HuH-7.5 (cell line): Measurements from ENCODE around the gene ATP1A4.

Experiments used
- DNase-seq: peaks from one replicate; pipeline ENCODE4 v3.0.0; 2011; ENCODE audit warnings: low spot score

ATP1A4 gene

GRCh38 chr1:160177231-160177630 lies 25.8 kb downstream of the ATP1A4 start:
- no peak for DNase-seq

GRCh38 chr1:160177667-160178066 lies 26.3 kb downstream of the ATP1A4 start:
- DNase-seq = no peak

GRCh38 chr1:160178731-160179130 lies 27.3 kb downstream of the ATP1A4 start:
- no peak for DNase-seq

DNA sequence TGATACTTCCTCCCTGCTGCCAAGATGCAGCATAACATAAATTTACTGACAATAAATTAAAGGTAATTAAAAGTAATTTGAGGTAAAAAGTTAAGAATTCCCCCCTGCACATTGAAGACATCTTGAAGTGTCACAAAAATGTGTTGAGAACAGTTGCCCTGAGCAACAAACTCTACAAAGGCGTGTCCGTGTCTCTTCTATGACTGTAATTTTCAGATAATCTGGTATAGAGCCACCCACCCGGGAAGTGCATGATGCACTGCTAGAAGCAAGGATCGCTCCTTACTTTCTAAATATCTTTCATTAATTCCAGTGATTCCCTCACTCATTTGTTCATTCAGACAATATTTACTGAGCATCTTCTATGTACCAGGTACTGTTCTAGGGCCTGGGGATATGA lies 27.9 kb downstream of the ATP1A4 start:
- DNase-seq = no peak

DNA sequence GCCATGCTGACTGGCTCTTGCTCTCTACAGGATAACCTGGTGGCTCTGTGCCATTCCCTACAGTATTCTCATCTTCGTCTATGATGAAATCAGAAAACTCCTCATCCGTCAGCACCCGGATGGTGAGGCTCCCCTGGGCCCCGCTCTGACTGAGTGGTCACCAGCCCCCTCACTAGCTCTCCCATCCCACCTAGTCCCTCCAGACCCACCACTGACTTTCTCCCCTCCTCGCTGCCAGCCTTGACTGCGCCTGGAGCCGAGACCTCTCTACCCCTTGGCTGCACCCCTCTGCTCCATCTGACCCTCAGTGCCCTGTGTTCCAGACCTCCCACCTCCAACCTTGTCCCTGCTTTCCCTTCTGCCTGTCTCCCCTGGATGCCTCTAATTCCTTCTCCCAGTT lies 34.8 kb downstream of the ATP1A4 start:
- no peak for DNase-seq

DNA sequence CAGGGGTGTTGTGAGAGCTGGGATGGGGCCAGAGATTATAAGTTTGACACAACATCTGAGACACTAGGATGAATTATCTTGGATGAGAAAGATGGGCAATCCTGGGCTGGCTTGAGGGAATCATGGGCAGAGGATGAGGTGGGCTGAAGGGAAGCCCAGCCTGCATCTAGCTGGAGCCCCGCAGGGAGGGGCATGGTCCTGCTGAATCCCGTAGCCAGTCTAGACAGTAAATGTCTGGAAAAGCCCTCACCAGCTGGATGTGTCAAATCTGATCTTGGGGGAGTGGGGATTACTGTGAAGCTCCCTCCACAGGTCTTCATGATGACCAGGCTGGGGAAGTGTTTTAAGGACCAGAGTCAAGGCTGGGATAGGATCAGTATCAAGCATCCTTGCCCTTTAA lies 35.3 kb downstream of the ATP1A4 start:
- no peak for DNase-seq

GRCh38 chr1:160187407-160187806 lies 36.0 kb downstream of the ATP1A4 start:
- DNase-seq = no peak

- DNase-seq = no peak
Observed at GRCh38 chr1:160188341-160188740, 36.9 kb downstream of the ATP1A4 start.

- DNase-seq = no peak
Observed at GRCh38 chr1:160189649-160190625, 38.5 kb downstream of the ATP1A4 start, which contains the start of gene CASQ1. Gene CASQ1 (plus strand): TSS chr1:160190575. CDS start chr1:160190752, 177 bp downstream.

- no peak for DNase-seq
Observed at GRCh38 chr1:160191756-160192155, 40.4 kb downstream of the ATP1A4 start.

DNA sequence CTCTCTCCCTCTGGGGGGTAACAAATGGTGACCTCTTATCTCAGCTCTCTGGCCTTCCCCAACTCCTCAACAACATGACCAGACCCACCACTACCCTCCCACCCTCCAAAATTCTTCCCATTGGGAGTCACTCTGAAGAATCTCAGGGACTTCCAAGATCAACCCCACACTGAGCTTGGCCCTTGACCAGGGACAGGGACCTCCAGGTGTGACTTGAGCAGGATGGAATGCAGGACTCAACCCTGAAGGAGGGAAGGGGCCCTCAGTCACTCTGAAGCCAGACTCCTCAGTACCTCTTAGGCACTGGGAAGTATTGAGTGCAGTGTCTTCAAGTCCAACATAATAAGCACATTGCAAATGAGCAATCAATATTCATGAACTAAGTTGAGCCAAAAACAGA lies 40.8 kb downstream of the ATP1A4 start:
- DNase-seq = no peak

DNA sequence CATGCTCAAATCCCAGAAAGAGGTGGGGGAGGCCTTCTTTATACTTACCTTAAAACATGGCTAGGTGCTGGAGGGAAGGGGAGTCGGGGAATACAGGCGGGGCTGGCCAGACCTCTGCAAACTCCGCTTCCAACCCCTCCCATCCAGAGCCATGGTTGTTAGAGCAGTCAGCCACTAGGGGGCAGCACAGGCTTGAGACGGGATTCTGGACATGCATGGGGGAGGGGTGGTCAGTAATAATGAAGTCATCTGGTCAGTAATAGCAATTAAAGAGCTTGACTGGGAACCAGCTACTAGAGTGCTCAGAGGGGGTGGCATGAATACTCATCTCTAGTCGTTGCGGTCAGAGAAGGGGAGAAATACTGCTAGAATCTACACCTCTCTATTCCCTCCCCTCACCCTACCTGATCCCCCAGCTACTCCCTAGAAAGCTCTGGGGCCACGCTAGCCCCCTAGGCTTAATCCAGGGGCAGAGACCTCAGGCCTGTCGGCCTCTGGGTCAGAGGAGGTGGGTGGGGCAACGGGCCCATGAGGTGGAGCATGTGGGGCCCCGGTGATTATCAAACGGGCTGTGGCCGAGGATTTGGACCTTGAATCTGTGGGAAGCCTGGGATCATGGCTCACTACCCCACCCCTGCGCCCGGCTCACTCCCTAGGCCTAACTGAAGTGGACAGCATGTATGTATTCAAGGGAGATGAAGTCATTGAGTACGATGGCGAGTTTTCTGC lies 41.9 kb downstream of the ATP1A4 start:
- peak; percentile 59 for DNase-seq

DNA sequence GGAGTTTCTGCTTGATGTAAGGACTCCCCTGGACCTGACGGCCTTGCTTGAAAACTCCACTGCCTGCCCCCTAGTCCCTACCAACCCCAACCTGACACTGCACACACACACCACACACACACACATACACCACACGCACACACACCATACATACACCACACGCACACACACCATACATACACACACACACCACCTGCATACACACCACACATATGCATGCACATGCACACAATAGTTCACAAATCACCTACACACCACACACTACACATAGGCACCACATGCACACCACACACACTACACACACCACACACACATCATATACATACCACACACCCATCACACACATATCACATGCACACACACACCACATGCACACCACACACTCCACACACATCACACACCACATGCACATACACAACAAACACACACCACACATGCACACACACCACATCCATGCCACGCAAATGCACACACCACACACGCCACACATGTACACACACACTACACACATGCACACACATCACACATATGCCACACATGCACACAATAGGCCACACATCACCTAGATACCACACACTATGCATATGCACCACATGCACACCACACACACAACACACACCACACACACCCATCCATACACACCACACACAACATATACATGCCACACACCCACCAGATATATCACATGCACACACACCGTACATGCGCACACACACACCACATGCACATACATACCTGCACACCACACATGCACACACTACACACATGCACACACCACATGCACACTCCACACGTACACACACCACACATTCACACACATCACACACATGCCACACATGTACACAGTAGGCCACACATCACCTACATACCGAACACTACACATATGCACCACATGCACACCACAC lies 42.7 kb downstream of the ATP1A4 start:
- no peak for DNase-seq

- DNase-seq = no peak
Observed at GRCh38 chr1:160194737-160195059, 43.3 kb downstream of the ATP1A4 start.

GRCh38 chr1:160196143-160196542 lies 44.7 kb downstream of the ATP1A4 start:
- DNase-seq = no peak

DNA sequence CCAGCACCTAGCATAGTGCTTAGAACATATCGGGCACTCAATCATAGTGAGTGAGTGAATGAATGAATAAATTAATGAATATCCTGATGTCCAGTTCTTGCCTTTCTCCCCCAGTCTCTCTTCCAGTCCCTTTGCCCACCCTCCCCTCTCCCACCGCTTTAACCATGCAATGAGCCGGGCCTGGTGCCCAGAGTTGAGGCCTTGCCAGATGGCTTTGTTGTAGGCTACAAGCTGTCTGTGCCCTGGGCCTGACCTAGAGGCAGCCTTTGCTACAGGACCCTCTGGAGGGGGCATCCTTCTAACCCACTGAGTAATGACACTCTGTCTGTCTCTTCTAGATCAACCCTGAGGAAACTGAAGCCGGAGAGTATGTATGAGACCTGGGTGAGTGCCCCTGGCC lies 45.8 kb downstream of the ATP1A4 start:
- DNase-seq = no peak

DNA sequence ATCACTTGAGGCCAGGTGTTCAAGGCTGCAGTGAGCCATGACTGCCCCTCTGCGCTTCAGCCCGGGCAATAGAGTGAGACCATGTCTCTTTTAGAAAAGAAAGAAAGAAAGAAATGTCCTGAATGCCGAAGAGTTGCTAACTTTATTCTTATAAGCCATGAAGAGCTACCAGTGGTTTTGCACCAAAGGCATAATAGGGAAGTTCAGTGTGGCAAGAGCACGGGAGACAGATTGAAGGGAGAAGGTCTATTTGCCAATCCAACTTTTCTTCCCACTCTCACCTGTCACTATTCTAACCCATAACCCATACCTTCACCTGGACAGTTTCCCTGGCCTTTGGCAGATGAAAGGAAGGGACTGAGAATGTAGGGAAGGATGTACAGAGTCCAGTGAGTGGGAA lies 49.4 kb downstream of the ATP1A4 start:
- no peak for DNase-seq

DNA sequence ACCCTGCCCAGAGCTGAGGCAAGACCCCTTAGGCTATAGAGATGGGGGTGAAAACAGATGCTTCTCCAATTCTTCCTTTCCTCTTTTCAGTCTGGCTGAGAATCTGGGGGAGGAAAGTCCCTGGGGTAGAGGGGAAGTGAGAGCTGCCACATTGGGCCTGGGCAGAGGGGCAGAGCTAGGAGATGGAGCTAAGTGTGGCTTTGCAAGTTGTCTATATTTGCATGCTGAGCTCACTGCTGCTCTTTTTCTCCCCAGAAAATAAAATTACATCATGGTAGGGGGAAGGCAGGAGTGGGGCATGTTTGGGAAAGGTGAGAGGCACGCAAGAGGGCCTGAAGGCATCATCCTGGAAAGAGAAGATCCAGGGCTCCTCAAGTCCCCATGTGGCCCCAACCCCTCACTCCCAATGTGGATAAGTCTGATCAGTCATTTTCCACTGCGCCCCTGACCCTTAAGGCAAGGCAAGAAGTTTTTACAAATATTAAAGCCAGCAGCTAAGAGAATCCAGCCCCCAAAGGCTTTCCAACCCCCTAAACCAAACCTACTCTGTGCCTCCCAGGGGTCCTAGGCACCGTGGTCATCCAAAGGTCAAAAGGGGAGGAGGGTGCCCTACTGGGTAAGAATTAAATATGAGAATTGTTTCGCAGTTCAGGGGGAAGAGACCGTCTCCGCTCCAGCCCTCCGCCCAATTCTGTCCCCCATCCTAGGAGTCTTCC lies 53.3 kb downstream of the ATP1A4 start:
- no peak for DNase-seq

DNA sequence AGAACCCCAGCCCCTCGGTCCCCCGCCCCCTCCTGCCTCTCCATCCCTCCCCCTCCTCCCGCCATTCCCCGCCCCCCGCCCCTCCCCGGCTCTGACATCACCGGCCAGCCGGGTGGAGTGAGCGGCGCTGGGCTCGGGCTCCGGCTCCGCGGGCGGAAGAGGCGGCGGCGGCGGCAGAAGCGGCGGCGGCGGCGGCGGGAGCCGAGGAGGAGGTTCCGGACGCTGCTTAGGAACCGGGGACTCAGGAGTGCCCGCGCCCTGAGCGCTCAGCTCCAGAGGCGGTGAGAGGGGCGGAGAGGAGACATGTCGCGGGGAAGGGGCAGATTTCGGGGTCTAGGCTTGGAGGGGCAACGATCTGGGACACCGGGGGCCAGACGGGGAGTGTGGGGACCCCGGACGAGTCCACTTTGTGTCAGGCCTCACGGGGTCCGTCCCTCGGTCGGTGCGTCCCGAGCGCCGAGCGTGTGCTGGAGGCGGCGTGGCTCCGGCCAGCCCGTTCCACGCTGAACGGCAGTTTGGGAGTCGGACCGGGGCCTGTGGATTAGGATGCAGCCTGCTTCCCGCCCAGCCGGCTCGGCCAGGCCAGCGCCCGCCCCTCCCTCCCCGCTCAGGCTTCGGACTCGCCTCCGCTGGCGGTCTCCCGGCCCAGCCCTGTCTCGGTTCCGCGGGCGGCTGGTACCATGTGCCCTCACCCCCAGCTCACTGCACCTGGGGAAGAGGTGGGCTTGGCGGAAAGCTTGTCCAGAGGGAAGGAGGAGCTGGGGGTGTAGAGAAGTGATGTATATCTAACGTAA lies 54.0 kb downstream of the ATP1A4 start, which contains the start of gene PEA15:
TSS of gene PEA15 (plus strand) at position 143 of the 794 bp plus-strand sequence. CDS start 6,161 bp downstream, outside the sequence.
- DNase-seq = peak; percentile 80

DNA sequence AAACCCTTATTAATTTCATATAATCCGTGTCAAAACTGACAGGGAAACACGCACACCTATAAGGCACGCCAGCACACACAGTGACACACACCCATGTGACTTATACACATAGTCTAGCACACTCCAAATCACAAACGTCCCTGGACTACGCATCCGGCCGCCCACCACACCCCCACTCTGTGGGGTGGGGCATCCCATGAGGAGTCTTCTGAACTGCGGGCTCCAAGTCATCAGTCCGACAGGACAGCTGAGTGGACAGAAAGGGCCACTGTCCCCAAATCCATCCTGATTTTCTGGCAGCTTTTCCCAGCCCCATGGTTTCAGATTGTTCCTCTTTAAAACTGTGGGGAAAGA lies 54.6 kb downstream of the ATP1A4 start:
- DNase-seq = peak; percentile 29
